Inferior parietal cortex (tissue), 1 donor: ENCODE data around the gene TRAK1.

ENCODE experiments used
- DNase-seq: peaks from one replicate; pipeline ENCODE4 v3.0.0-alpha.2; 2016; ENCODE audit errors: extremely low spot score

TRAK1 gene

GRCh38 chr3:42205800-42206514, 114.8 kb downstream of the TRAK1 start:
- DNase-seq = no peak

- no peak for DNase-seq
Measured at GRCh38 chr3:42209917-42210316, 118.8 kb downstream of the TRAK1 start.

GRCh38 chr3:42210726-42211125, 119.6 kb downstream of the TRAK1 start:
- DNase-seq = no peak

GRCh38 chr3:42213417-42213816, 122.3 kb downstream of the TRAK1 start:
- no peak for DNase-seq

GRCh38 chr3:42214064-42214463, 122.9 kb downstream of the TRAK1 start:
- DNase-seq = no peak

GRCh38 chr3:42214565-42215283, 123.6 kb downstream of the TRAK1 start:
- no peak for DNase-seq

- DNase-seq = no peak
Measured at GRCh38 chr3:42216302-42216701, 125.1 kb downstream of the TRAK1 start.

GRCh38 chr3:42216931-42217333, 125.8 kb downstream of the TRAK1 start:
- DNase-seq = no peak

GRCh38 chr3:42220436-42221121, 129.4 kb downstream of the TRAK1 start:
- DNase-seq = no peak

- no peak for DNase-seq
Measured at GRCh38 chr3:42222942-42223693, 132.0 kb downstream of the TRAK1 start.

GRCh38 chr3:42224178-42224577, 133.0 kb downstream of the TRAK1 start:
- DNase-seq = no peak

GRCh38 chr3:42224658-42225421, 133.7 kb downstream of the TRAK1 start:
- DNase-seq = no peak

- no peak for DNase-seq
Measured at GRCh38 chr3:42225486-42226363, 134.6 kb downstream of the TRAK1 start.

- DNase-seq = peak; percentile 50
Measured at GRCh38 chr3:42226470-42227425, 135.6 kb downstream of the TRAK1 start.

GRCh38 chr3:42228796-42229195, 137.6 kb downstream of the TRAK1 start:
- no peak for DNase-seq

GRCh38 chr3:42229266-42229941, 138.2 kb downstream of the TRAK1 start:
- no peak for DNase-seq

- peak; percentile 77 for DNase-seq
Measured at GRCh38 chr3:42229942-42230688, 139.0 kb downstream of the TRAK1 start.

GRCh38 chr3:42230860-42231259, 139.7 kb downstream of the TRAK1 start:
- no peak for DNase-seq
